HepG2 (cell line): Measurements from ENCODE around the gene SSNA1. TPM values are rescaled to one million over a fixed set of nuclear protein-coding genes. Genes with fewer than 3 reads are reported as not detected.
A peak's percentile ranks its signal among the peaks of the same experiment; 100 is the strongest.

ENCODE experiments used
- ADNP ChIP-seq: sonication (generic); formaldehyde crosslinking; IDR thresholded peaks from 2 replicates; pipeline ENCODE4 v1.4.0; 2020; ENCODE audit warnings: missing genetic modification reagents
- GTF2F1 ChIP-seq: fragments of 150-350 bp; IDR thresholded peaks from 2 replicates; pipeline ENCODE4 v1.6.1; 2014; ENCODE audit warnings: low read length
- HNF4A ChIP-seq: sonication (generic); formaldehyde crosslinking; IDR thresholded peaks from 2 replicates; pipeline ENCODE4 v1.4.0; 2020; ENCODE audit warnings: missing genetic modification reagents
- JUN ChIP-seq: sonication (generic); formaldehyde crosslinking; IDR thresholded peaks from 2 replicates; pipeline ENCODE4 v1.4.0; 2020; ENCODE audit warnings: mild to moderate bottlenecking, missing genetic modification reagents
- MATR3 ChIP-seq: sonication (generic); formaldehyde crosslinking; IDR thresholded peaks from 2 replicates; pipeline ENCODE4 v1.4.0; 2020; ENCODE audit warnings: missing genetic modification reagents
- NRL ChIP-seq: sonication (generic); formaldehyde crosslinking; IDR thresholded peaks from 2 replicates; pipeline ENCODE4 v1.5.0; 2020; ENCODE audit warnings: missing genetic modification reagents, mild to moderate bottlenecking, moderate library complexity, borderline replicate concordance
- PAWR ChIP-seq: sonication (generic); formaldehyde crosslinking; IDR thresholded peaks from 2 replicates; pipeline ENCODE4 v1.4.0; 2020; ENCODE audit warnings: missing genetic modification reagents, mild to moderate bottlenecking, borderline replicate concordance
- PRPF4 ChIP-seq: fragments of 200-400 bp; formaldehyde crosslinking; IDR thresholded peaks from 2 replicates; pipeline ENCODE4 v1.6.1; 2016; ENCODE audit warnings: low read length, low read depth; ENCODE audit not compliant: poor library complexity, severe bottlenecking
- RXRB ChIP-seq: IDR thresholded peaks from 2 replicates; pipeline ENCODE4 v1.6.1; 2016; ENCODE audit warnings: borderline replicate concordance, missing genetic modification reagents, missing compliant biosample characterization
- SOX6 ChIP-seq, 2 experiments: fragments of 450-650 bp in 1 of 2; sonication (generic) in 1 of 2; formaldehyde crosslinking in 1 of 2; IDR thresholded peaks; 2 replicates each; pipeline versions ENCODE4 v1.4.0 to v1.6.1; 2017 to 2020; ENCODE audit warnings: antibody characterized with exemption in 1 of 2, mild to moderate bottlenecking in 1 of 2, missing genetic modification reagents in 1 of 2
- ZBTB1 ChIP-seq: sonication (generic); formaldehyde crosslinking; IDR thresholded peaks from 2 replicates; pipeline ENCODE4 v1.4.0; 2020; ENCODE audit warnings: missing genetic modification reagents, borderline replicate concordance
- ZFP62 ChIP-seq: sonication (generic); formaldehyde crosslinking; IDR thresholded peaks from 2 replicates; pipeline ENCODE4 v1.4.0; 2020; ENCODE audit warnings: missing genetic modification reagents
- ZKSCAN8 ChIP-seq: IDR thresholded peaks from 2 replicates; pipeline ENCODE4 v1.6.1; 2016; ENCODE audit warnings: borderline replicate concordance, missing genetic modification reagents, missing compliant biosample characterization
- ZNF331 ChIP-seq: sonication (generic); formaldehyde crosslinking; IDR thresholded peaks from 2 replicates; pipeline ENCODE4 v1.4.0; 2020; ENCODE audit warnings: missing genetic modification reagents
- ZNF776 ChIP-seq: sonication (generic); formaldehyde crosslinking; IDR thresholded peaks from 2 replicates; pipeline ENCODE4 v1.4.0; 2020; ENCODE audit warnings: mild to moderate bottlenecking, missing genetic modification reagents
- polyA plus RNA-seq, 8 experiments: library from polyadenylated mRNA; depleted of rRNA in 3 of 8; stranded (reverse) in 7 of 8; unstranded in 1 of 8; fragments of >200 nt; fragmentation: Illumina TruSeq in 4 of 8; extraction: Trizol in 4 of 8; gene quantifications; 2 replicates each; pipeline versions ENCODE4 v1.2.1 to v1.2.3, GENCODE V29; 2011 to 2016; ENCODE audit warnings: low read depth in 4 of 8, missing spikeins in 1 of 8, mixed read lengths in 1 of 8; ENCODE audit not compliant: insufficient read depth in 1 of 8
- total RNA-seq, 5 experiments: library from RNA; depleted of rRNA; stranded (reverse); fragments of >200 nt; fragmentation: Illumina TruSeq; extraction: Trizol; gene quantifications; 2 replicates each; pipeline ENCODE4 v1.2.3, GENCODE V29; 2016; ENCODE audit warnings: low read depth in 1 of 5
- TF ChIP-seq, protein P1 (sequence below): sonication (generic); formaldehyde crosslinking; IDR thresholded peaks from 2 replicates; pipeline ENCODE4 v1.5.0; 2020; ENCODE audit warnings: mild to moderate bottlenecking, missing genetic modification reagents, borderline replicate concordance
- TF ChIP-seq, protein P2 (sequence below): sonication (generic); formaldehyde crosslinking; IDR thresholded peaks from 2 replicates; pipeline ENCODE4 v1.8.1; 2023; ENCODE audit warnings: missing genetic modification reagents, mild to moderate bottlenecking, borderline replicate concordance
- TF ChIP-seq, protein P3 (sequence below): sonication (generic); formaldehyde crosslinking; IDR thresholded peaks from 2 replicates; pipeline ENCODE4 v1.5.0; 2020; ENCODE audit warnings: mild to moderate bottlenecking, missing genetic modification reagents
- TF ChIP-seq, protein P4 (sequence below): sonication (generic); formaldehyde crosslinking; IDR thresholded peaks from 2 replicates; pipeline ENCODE4 v1.5.1; 2020; ENCODE audit warnings: mild to moderate bottlenecking, missing genetic modification reagents, moderate library complexity

Gene SSNA1
- total and polyA plus RNA-seq, 2 of the 13 experiments (the other 11 are each of a cell fraction or from before 2014, with no cell fraction given): 35.9 to 49.4 TPM

DNA sequence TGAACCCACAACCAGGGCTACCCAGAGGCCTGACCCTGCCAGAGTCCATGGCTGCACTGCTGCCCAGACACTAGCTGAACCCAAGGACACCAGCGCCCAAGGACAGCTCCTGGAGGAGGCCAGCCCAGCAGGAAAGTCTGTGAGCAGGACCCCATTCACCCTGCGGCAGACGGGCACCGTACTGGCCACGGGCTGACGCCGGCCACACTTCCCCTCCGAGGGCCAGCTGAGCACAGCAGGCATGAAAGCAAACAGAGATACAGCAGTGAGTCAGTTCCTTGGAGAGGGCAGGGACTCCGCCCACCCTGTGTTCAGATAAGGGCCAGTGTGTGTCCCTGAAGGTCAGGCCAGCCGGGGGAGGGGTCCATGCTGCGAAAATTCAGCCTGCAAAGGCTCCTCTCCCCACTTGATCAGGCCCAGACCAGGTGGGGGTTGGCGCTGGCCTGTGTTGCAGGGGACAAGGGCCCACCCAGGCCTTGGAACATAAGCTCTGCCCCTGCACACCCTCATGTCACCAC is 30.3 kb downstream of the SSNA1 start (continued):
- TF ChIP-seq PRPF4 (no peak), JUN (CRISPR knock-in tag) (no peak), MATR3 (CRISPR knock-in tag) (no peak), ZNF776 (CRISPR knock-in tag) (no peak), HNF4A (CRISPR knock-in tag) (peak; percentile 38; the same call in 1 of the 2 replicates), GTF2F1 (no peak), ZBTB1 (CRISPR knock-in tag) (no peak), RXRB (CRISPR knock-in tag) (peak; percentile 68; the same call in 1 of the 2 replicates), ZFP62 (CRISPR knock-in tag) (no peak), ADNP (CRISPR knock-in tag) (no peak), PAWR (CRISPR knock-in tag) (no peak), NRL (CRISPR knock-in tag) (peak; percentile 82; the same call in 1 of the 2 replicates), SOX6 (IDR thresholded peaks at IDR 0.05) (no peak), SOX6 (CRISPR knock-in tag; IDR thresholded peaks at IDR 0.05) (peak; percentile 38; the same call in 1 of the 2 replicates), ZNF331 (peak; percentile 80; the same call in 1 of the 2 replicates), ZKSCAN8 (CRISPR knock-in tag) (no peak)
- TF ChIP-seq, protein P1, sequence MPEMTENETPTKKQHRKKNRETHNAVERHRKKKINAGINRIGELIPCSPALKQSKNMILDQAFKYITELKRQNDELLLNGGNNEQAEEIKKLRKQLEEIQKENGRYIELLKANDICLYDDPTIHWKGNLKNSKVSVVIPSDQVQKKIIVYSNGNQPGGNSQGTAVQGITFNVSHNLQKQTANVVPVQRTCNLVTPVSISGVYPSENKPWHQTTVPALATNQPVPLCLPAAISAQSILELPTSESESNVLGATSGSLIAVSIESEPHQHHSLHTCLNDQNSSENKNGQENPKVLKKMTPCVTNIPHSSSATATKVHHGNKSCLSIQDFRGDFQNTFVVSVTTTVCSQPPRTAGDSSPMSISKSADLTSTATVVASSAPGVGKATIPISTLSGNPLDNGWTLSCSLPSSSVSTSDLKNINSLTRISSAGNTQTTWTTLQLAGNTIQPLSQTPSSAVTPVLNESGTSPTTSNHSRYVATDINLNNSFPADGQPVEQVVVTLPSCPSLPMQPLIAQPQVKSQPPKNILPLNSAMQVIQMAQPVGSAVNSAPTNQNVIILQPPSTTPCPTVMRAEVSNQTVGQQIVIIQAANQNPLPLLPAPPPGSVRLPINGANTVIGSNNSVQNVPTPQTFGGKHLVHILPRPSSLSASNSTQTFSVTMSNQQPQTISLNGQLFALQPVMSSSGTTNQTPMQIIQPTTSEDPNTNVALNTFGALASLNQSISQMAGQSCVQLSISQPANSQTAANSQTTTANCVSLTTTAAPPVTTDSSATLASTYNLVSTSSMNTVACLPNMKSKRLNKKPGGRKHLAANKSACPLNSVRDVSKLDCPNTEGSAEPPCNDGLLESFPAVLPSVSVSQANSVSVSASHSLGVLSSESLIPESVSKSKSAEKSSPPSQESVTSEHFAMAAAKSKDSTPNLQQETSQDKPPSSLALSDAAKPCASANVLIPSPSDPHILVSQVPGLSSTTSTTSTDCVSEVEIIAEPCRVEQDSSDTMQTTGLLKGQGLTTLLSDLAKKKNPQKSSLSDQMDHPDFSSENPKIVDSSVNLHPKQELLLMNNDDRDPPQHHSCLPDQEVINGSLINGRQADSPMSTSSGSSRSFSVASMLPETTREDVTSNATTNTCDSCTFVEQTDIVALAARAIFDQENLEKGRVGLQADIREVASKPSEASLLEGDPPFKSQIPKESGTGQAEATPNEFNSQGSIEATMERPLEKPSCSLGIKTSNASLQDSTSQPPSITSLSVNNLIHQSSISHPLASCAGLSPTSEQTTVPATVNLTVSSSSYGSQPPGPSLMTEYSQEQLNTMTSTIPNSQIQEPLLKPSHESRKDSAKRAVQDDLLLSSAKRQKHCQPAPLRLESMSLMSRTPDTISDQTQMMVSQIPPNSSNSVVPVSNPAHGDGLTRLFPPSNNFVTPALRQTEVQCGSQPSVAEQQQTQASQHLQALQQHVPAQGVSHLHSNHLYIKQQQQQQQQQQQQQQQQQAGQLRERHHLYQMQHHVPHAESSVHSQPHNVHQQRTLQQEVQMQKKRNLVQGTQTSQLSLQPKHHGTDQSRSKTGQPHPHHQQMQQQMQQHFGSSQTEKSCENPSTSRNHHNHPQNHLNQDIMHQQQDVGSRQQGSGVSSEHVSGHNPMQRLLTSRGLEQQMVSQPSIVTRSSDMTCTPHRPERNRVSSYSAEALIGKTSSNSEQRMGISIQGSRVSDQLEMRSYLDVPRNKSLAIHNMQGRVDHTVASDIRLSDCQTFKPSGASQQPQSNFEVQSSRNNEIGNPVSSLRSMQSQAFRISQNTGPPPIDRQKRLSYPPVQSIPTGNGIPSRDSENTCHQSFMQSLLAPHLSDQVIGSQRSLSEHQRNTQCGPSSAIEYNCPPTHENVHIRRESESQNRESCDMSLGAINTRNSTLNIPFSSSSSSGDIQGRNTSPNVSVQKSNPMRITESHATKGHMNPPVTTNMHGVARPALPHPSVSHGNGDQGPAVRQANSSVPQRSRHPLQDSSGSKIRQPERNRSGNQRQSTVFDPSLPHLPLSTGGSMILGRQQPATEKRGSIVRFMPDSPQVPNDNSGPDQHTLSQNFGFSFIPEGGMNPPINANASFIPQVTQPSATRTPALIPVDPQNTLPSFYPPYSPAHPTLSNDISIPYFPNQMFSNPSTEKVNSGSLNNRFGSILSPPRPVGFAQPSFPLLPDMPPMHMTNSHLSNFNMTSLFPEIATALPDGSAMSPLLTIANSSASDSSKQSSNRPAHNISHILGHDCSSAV (CRISPR knock-in tag): no peak
- TF ChIP-seq, protein P2, sequence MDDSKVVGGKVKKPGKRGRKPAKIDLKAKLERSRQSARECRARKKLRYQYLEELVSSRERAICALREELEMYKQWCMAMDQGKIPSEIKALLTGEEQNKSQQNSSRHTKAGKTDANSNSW (CRISPR knock-in tag): no peak
- TF ChIP-seq, protein P3, sequence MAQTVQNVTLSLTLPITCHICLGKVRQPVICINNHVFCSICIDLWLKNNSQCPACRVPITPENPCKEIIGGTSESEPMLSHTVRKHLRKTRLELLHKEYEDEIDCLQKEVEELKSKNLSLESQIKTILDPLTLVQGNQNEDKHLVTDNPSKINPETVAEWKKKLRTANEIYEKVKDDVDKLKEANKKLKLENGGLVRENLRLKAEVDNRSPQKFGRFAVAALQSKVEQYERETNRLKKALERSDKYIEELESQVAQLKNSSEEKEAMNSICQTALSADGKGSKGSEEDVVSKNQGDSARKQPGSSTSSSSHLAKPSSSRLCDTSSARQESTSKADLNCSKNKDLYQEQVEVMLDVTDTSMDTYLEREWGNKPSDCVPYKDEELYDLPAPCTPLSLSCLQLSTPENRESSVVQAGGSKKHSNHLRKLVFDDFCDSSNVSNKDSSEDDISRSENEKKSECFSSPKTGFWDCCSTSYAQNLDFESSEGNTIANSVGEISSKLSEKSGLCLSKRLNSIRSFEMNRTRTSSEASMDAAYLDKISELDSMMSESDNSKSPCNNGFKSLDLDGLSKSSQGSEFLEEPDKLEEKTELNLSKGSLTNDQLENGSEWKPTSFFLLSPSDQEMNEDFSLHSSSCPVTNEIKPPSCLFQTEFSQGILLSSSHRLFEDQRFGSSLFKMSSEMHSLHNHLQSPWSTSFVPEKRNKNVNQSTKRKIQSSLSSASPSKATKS: no peak
- TF ChIP-seq, protein P4, sequence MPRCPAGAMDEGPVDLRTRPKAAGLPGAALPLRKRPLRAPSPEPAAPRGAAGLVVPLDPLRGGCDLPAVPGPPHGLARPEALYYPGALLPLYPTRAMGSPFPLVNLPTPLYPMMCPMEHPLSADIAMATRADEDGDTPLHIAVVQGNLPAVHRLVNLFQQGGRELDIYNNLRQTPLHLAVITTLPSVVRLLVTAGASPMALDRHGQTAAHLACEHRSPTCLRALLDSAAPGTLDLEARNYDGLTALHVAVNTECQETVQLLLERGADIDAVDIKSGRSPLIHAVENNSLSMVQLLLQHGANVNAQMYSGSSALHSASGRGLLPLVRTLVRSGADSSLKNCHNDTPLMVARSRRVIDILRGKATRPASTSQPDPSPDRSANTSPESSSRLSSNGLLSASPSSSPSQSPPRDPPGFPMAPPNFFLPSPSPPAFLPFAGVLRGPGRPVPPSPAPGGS (CRISPR knock-in tag): no peak
